ENCODE results near the gene MYCN. TPM values are rescaled to one million over a fixed set of nuclear protein-coding genes. Genes with fewer than 3 reads are reported as not detected.

Gene MYCN
- total RNA-seq, 1 experiment from 2014 or later, result 54.4 TPM

DNA sequence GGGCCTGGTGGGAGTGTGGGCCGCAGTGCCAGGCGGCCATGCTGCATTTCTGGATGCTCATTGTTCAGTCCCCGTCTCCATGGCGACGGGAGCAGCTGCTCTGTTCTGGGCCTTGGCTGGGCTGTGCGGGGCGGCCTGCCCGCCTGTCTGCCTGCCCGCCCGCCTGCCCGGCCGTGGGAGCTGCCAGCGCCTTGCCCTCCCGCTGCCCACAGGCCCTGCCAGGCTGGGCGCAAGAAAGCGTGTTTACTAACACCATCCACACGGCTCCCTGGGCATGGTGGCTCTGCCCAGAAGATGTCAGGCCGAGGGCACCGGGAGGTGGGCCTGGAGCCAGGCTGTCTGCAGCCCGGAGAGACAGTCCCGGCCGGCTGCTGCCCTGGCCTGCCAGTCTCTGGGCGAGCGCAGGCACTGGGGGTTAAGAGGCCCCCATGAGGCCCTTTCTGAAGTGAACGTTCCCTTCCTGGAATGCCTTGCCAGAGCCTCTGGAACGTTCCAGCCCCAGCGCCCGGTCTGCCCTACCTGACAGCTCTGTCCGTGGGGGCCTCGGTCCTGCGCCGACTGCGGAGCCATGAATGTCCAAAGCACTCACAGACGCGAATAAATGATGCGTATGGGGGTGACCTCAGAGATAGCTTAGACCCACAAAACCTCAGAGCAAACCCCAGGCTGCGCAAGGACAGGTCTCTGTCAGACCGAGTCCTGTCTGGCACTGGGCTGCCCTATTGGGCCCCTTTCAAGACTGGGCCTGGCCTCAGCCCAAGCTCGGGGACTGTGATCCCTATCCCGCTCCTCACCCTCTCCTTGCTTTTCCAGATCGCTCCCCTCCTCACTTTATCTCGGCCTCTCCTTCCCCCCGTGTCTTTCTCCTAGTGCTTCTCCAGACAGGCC is 44.3 kb downstream of the MYCN start:
- no peak for DNase-seq
- no peaks in the 10 kb centered on the region for H3K36me3 ChIP-seq (ENCODE audit: control insufficient read depth, insufficient read depth, low read length)
- peaks cover 13% of the 10 kb centered on the region for H3K4me1 ChIP-seq
- intact Hi-C loops (cut with micrococcal nuclease; ENCODE audit: unreplicated experiment), result loop anchor here (5.0 kb wide), 2 partner anchors 42 to 83 kb away; partner anchors contain the start of gene MYCN
- H3K4me3 Mint-ChIP-seq (ENCODE audit: unreplicated experiment), result no peak overlapping the region
- BruUV-seq (replicated peaks), result no TSS peak
- no peaks in the 10 kb centered on the region for H3K27me3 Mint-ChIP-seq (ENCODE audit: insufficient read depth, unreplicated experiment)
- no peak overlapping the region for H3K27ac Mint-ChIP-seq (ENCODE audit: unreplicated experiment)
- no peak overlapping the region for H3K4me3 ChIP-seq (ENCODE audit: low read depth, low read length)
- POLR2A ChIA-PET, result interaction anchor here (0.6 kb wide), 1 partner anchor 334 kb away, joined by 8 read pairs; no protein-coding TSS in a partner anchor
- H3K4me1 Mint-ChIP-seq (ENCODE audit: low read depth, unreplicated experiment), result peaks cover 7% of the 10 kb centered on the region
- no peaks in the 10 kb centered on the region for H3K9me3 Mint-ChIP-seq (ENCODE audit: unreplicated experiment)
- H3K27me3 ChIP-seq (replicated peaks; ENCODE audit: control insufficient read depth, insufficient read depth, low read length), result no peaks in the 10 kb centered on the region
- H3K36me3 Mint-ChIP-seq (ENCODE audit: insufficient read depth, unreplicated experiment), result peaks cover 7% of the 10 kb centered on the region
- no peaks in the 10 kb centered on the region for H3K9me3 ChIP-seq
- TF ChIP-seq, protein P1, sequence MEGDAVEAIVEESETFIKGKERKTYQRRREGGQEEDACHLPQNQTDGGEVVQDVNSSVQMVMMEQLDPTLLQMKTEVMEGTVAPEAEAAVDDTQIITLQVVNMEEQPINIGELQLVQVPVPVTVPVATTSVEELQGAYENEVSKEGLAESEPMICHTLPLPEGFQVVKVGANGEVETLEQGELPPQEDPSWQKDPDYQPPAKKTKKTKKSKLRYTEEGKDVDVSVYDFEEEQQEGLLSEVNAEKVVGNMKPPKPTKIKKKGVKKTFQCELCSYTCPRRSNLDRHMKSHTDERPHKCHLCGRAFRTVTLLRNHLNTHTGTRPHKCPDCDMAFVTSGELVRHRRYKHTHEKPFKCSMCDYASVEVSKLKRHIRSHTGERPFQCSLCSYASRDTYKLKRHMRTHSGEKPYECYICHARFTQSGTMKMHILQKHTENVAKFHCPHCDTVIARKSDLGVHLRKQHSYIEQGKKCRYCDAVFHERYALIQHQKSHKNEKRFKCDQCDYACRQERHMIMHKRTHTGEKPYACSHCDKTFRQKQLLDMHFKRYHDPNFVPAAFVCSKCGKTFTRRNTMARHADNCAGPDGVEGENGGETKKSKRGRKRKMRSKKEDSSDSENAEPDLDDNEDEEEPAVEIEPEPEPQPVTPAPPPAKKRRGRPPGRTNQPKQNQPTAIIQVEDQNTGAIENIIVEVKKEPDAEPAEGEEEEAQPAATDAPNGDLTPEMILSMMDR (IDR thresholded peaks at IDR 0.05; ENCODE audit: insufficient read depth in 1 of 2, low read depth in 1 of 2, low read length in 1 of 2, severe bottlenecking in 1 of 2, unreplicated experiment in 1 of 2), result no peak
- CTCF ChIA-PET, result no interaction called here

DNA sequence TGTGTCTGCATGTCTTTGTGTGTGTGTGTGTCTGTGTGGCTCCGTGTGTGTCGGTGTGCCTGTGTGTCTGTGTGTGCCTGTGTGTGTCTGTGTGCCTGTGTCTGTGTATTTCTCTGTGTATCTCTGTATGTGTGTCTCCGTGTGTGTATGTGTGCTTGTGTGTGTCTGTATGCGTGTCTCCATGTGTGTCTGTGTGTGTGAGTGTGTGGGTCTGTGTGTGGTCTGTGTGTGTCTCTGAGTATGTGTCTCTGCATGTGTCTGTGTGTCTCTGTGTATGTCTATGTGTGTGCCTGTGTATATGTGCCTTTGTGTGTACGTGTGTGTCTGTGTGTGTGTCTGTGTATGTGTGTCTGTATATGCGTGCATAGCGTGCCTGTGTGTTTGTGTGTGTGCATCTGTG is 45.2 kb downstream of the MYCN start:
- Mint-ChIP-seq H3K9me3 (ENCODE audit: unreplicated experiment) (no peaks in the 10 kb centered on the region), H3K36me3 (ENCODE audit: insufficient read depth, unreplicated experiment) (peaks cover 7% of the 10 kb centered on the region), H3K27ac (ENCODE audit: unreplicated experiment) (no peak overlapping the region), H3K4me1 (ENCODE audit: low read depth, unreplicated experiment) (peaks cover 15% of the 10 kb centered on the region), H3K4me3 (ENCODE audit: unreplicated experiment) (no peak overlapping the region), H3K27me3 (ENCODE audit: insufficient read depth, unreplicated experiment) (no peaks in the 10 kb centered on the region)
- Histone ChIP-seq H3K4me1 (peaks cover 21% of the 10 kb centered on the region), H3K9me3 (no peaks in the 10 kb centered on the region), H3K36me3 (ENCODE audit: control insufficient read depth, insufficient read depth, low read length) (no peaks in the 10 kb centered on the region), H3K4me3 (ENCODE audit: low read depth, low read length) (no peak overlapping the region), H3K27me3 (replicated peaks; ENCODE audit: control insufficient read depth, insufficient read depth, low read length) (no peaks in the 10 kb centered on the region)
- BruUV-seq (replicated peaks), result no TSS peak
- DNase-seq, result no peak
- intact Hi-C loops (cut with micrococcal nuclease; ENCODE audit: unreplicated experiment), result loop anchor here (5.0 kb wide), 2 partner anchors 43 to 82 kb away; partner anchors contain the start of gene MYCN
- CTCF ChIA-PET, result no interaction called here
- TF ChIP-seq, protein P1 (IDR thresholded peaks at IDR 0.05; ENCODE audit: insufficient read depth in 1 of 2, low read depth in 1 of 2, low read length in 1 of 2, severe bottlenecking in 1 of 2, unreplicated experiment in 1 of 2), result no peak
- POLR2A ChIA-PET, result no interaction called here

DNA sequence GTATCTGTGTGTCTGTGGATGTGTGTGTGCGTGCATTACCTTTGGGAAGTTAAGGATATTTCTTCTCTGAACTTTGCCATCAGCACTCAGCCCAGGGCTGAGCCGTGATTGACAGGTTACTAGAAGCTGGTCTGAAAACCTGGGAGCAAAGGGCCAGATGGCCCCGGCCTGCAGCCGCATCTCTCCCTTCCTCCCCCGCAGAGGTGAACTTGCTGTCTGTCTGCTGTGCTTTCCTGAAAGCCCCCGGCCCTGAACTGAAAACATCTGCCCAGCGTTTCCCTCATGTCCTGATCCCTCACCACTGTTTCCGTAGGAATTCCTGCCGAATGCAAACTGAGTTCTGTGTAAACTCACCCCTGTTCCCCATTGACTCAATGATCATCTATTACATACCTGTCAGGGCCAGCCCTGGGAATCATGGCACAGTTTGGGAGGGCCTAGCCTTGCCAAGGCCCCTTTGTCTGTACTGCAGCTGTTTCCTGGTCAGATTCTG is 45.8 kb downstream of the MYCN start:
- no TSS peak for BruUV-seq (replicated peaks)
- ChIA-PET POLR2A (no interaction called here), CTCF (no interaction called here)
- no peaks in the 10 kb centered on the region for H3K9me3 Mint-ChIP-seq (ENCODE audit: unreplicated experiment)
- Histone ChIP-seq H3K36me3 (ENCODE audit: control insufficient read depth, insufficient read depth, low read length) (no peaks in the 10 kb centered on the region), H3K4me3 (ENCODE audit: low read depth, low read length) (no peak overlapping the region), H3K4me1 (peaks cover 21% of the 10 kb centered on the region), H3K27me3 (replicated peaks; ENCODE audit: control insufficient read depth, insufficient read depth, low read length) (no peaks in the 10 kb centered on the region), H3K9me3 (no peaks in the 10 kb centered on the region)
- peak; percentile 41 to 54 for DNase-seq
- H3K27ac Mint-ChIP-seq (ENCODE audit: unreplicated experiment), result no peak overlapping the region
- H3K27me3 Mint-ChIP-seq (ENCODE audit: insufficient read depth, unreplicated experiment), result no peaks in the 10 kb centered on the region
- H3K36me3 Mint-ChIP-seq (ENCODE audit: insufficient read depth, unreplicated experiment), result peaks cover 8% of the 10 kb centered on the region
- H3K4me1 Mint-ChIP-seq (ENCODE audit: low read depth, unreplicated experiment), result peaks cover 18% of the 10 kb centered on the region
- TF ChIP-seq, protein P1 (IDR thresholded peaks at IDR 0.05; ENCODE audit: insufficient read depth in 1 of 2, low read depth in 1 of 2, low read length in 1 of 2, severe bottlenecking in 1 of 2, unreplicated experiment in 1 of 2), result no peak
- intact Hi-C loops (cut with micrococcal nuclease; ENCODE audit: unreplicated experiment), result loop anchor here (2.0 to 5.0 kb wide), 3 partner anchors 27 to 81 kb away; partner anchors contain the start of gene MYCN
- no peak overlapping the region for H3K4me3 Mint-ChIP-seq (ENCODE audit: unreplicated experiment)

Data from Caco-2 (cell line).